ENCODE measurements around the gene ZNF324.

The ZNF324 gene

DNA sequence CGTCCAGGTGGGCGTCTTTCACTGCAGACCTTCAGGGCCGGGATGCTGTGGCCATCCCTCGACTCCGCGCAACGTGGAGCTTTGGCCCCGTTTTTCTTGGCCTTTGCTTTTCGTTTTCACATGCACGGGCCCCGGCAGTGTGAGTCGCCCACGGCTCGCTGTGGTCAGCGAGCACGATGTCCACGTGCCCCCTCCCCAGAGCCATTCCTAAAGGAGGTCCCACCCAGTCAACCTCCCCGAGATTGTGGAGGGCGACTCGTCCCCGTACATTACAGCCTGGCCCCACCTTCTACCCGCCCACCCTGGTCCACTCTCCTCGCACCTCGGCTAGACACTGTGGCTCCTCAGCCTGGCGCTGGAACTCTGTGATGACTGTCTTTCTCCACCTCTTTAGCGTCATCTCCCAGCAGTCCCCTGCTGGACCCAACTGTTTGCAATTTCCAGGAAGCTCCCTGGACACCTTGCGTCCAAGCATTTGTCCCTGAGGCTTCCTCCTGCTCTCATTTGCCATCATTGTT lies 9.7 kb downstream of the ZNF324 start:
- no peak overlapping the region; the same call in 1 of the 2 replicates for H2AFZ ChIP-seq (ENCODE audit: low read depth, low read length)
- peaks cover 18% of the 10 kb centered on the region for H3K36me3 ChIP-seq (replicated peaks; ENCODE audit: low read depth, low read length)
- H3K4me3 ChIP-seq (ENCODE audit: low read length) = peak overlapping the region; percentile 83
- H4K20me1 ChIP-seq (ENCODE audit: insufficient read depth, low read length) = no peaks in the 10 kb centered on the region
- no peaks in the 10 kb centered on the region for H3K79me2 ChIP-seq (ENCODE audit: low read length)
- no peaks in the 10 kb centered on the region for H3K27me3 ChIP-seq (ENCODE audit: low read depth, low read length)
- H3K27ac ChIP-seq (ENCODE audit: low read length) = peak overlapping the region; percentile 83
- TF ChIP-seq CTCF (IDR thresholded peaks at IDR 0.05; ENCODE audit: low read depth, low read length) (no peak), EZH2phosphoT487 (IDR thresholded peaks at IDR 0.05; ENCODE audit: low read depth) (no peak)
- H3K4me2 ChIP-seq (ENCODE audit: low read length) = peak overlapping the region; percentile 86
- peaks cover 25% of the 10 kb centered on the region for H3K4me1 ChIP-seq (ENCODE audit: low read length)
- H3K9ac ChIP-seq (ENCODE audit: low read length) = peak overlapping the region; percentile 84
- no peaks in the 10 kb centered on the region for H3K9me3 ChIP-seq (ENCODE audit: insufficient read depth, low read length)

- H3K27ac ChIP-seq (ENCODE audit: low read length) = peak overlapping the region; percentile 83
Measured at GRCh38 chr19:58477130-58477529, 10.2 kb downstream of the ZNF324 start.

DNA sequence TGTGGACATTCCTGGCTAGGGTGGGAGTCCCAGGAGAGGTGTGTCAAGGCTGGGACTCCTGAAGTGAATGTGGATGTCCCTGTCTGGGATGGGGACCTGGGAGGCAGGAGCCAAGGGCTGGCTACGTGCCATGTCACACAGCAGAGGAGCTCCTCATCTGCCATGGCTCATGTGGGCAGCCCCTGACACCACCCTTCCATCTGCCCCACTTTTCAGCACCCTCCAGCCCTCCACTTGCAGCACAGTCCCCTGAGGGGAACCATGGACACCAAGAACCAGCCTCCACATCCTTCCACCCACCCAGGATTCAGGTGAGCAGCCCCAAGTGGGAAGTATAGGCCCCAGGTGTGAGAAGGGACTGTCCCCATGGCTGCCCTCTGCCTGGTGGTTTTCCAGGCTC lies 11.0 kb downstream of the ZNF324 start:
- TF ChIP-seq EZH2phosphoT487 (IDR thresholded peaks at IDR 0.05; ENCODE audit: low read depth) (no peak), CTCF (IDR thresholded peaks at IDR 0.05; ENCODE audit: low read depth, low read length) (no peak)
- H3K4me2 ChIP-seq (ENCODE audit: low read length) = no peak overlapping the region
- no peaks in the 10 kb centered on the region for H3K79me2 ChIP-seq (ENCODE audit: low read length)
- no peaks in the 10 kb centered on the region for H4K20me1 ChIP-seq (ENCODE audit: insufficient read depth, low read length)
- H2AFZ ChIP-seq (ENCODE audit: low read depth, low read length) = no peak overlapping the region
- no peaks in the 10 kb centered on the region for H3K9me3 ChIP-seq (ENCODE audit: insufficient read depth, low read length)
- H3K36me3 ChIP-seq (replicated peaks; ENCODE audit: low read depth, low read length) = peaks cover 12% of the 10 kb centered on the region
- no peaks in the 10 kb centered on the region for H3K27me3 ChIP-seq (ENCODE audit: low read depth, low read length)
- no peak overlapping the region for H3K4me3 ChIP-seq (ENCODE audit: low read length)
- no peak overlapping the region for H3K9ac ChIP-seq (ENCODE audit: low read length)
- H3K27ac ChIP-seq (ENCODE audit: low read length) = no peak overlapping the region
- peaks cover 25% of the 10 kb centered on the region for H3K4me1 ChIP-seq (ENCODE audit: low read length)

More at GRCh38 chr19:58477130-58477529, 10.2 kb downstream of the ZNF324 start:
- peak overlapping the region; percentile 86 for H3K4me2 ChIP-seq (ENCODE audit: low read length)
- H4K20me1 ChIP-seq (ENCODE audit: insufficient read depth, low read length) = no peaks in the 10 kb centered on the region
- H3K79me2 ChIP-seq (ENCODE audit: low read length) = no peaks in the 10 kb centered on the region
- H3K4me3 ChIP-seq (ENCODE audit: low read length) = peak overlapping the region; percentile 83
- no peaks in the 10 kb centered on the region for H3K9me3 ChIP-seq (ENCODE audit: insufficient read depth, low read length)
- H2AFZ ChIP-seq (ENCODE audit: low read depth, low read length) = no peak overlapping the region
- no peaks in the 10 kb centered on the region for H3K27me3 ChIP-seq (ENCODE audit: low read depth, low read length)
- peaks cover 16% of the 10 kb centered on the region for H3K36me3 ChIP-seq (replicated peaks; ENCODE audit: low read depth, low read length)
- peak overlapping the region; percentile 84 for H3K9ac ChIP-seq (ENCODE audit: low read length)
- peaks cover 25% of the 10 kb centered on the region for H3K4me1 ChIP-seq (ENCODE audit: low read length)
- TF ChIP-seq EZH2phosphoT487 (IDR thresholded peaks at IDR 0.05; ENCODE audit: low read depth) (no peak), CTCF (IDR thresholded peaks at IDR 0.05; ENCODE audit: low read depth, low read length) (no peak)

DNA sequence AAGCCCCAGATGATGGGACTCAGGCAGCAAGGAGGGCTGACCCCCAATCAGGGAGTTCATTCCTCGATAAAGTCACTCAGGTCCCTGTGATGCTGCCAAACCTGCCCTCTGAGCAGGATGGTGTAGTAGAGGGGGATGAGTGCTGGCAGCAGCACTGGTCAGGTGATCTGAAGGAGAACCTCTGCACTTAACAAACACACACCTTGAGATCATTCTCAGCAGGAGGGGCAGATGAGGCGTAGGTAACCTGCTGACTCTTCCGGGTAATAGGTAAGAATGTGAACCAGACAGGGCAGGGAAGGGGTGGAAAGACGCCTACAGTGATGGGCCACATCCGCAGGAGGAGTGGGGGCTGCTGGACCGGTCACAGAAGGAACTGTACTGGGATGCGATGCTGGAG lies 12.4 kb downstream of the ZNF324 start:
- no peak overlapping the region for H3K27ac ChIP-seq (ENCODE audit: low read length)
- no peak overlapping the region for H3K4me2 ChIP-seq (ENCODE audit: low read length)
- peaks cover 18% of the 10 kb centered on the region for H3K36me3 ChIP-seq (replicated peaks; ENCODE audit: low read depth, low read length)
- no peaks in the 10 kb centered on the region for H3K79me2 ChIP-seq (ENCODE audit: low read length)
- H3K4me3 ChIP-seq (ENCODE audit: low read length) = no peak overlapping the region
- H3K9ac ChIP-seq (ENCODE audit: low read length) = no peak overlapping the region
- no peaks in the 10 kb centered on the region for H4K20me1 ChIP-seq (ENCODE audit: insufficient read depth, low read length)
- peaks cover 25% of the 10 kb centered on the region for H3K4me1 ChIP-seq (ENCODE audit: low read length)
- no peak overlapping the region for H2AFZ ChIP-seq (ENCODE audit: low read depth, low read length)
- no peaks in the 10 kb centered on the region for H3K9me3 ChIP-seq (ENCODE audit: insufficient read depth, low read length)
- no peaks in the 10 kb centered on the region for H3K27me3 ChIP-seq (ENCODE audit: low read depth, low read length)
- TF ChIP-seq EZH2phosphoT487 (IDR thresholded peaks at IDR 0.05; ENCODE audit: low read depth) (no peak), CTCF (IDR thresholded peaks at IDR 0.05; ENCODE audit: low read depth, low read length) (no peak)

Measured in OCI-LY3 (cell line).